HL-60/S4 (cell line): ENCODE data around the gene FJX1.
"Not testable (repeated sequence)": the region's sequence is repeated elsewhere in the genome, so short reads cannot be mapped to it uniquely, and the experiment has no call there.

ENCODE experiments used
- in situ Hi-C: fragments of 300-500 bp; cut with MboI; formaldehyde crosslinking; loops from 2 replicates; pipeline ENCODE4 v1.14.3; 2022; ENCODE audit warnings: low sequenced_read_pairs

Gene FJX1

DNA sequence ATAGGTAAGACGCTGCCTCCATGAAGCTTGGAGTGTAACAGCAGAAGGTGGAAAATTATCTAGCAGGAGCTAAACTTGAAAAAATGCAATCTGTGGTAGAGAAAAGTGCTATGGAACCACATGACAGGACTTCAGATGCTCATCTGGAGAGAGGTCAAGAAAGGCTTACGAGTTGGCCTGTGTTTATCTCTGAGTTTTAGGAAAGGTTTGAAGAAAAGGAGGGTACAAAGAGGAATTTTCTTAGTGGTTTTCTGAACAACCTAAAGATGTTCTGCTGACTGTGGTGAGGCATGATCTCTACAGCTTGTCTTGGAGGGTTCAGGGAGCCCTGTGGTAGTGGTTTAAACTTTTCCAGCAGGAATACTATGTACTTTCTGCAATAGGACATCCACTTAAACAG lies 8.2 kb downstream of the FJX1 start:
- in situ Hi-C loops, result no loop called here

DNA sequence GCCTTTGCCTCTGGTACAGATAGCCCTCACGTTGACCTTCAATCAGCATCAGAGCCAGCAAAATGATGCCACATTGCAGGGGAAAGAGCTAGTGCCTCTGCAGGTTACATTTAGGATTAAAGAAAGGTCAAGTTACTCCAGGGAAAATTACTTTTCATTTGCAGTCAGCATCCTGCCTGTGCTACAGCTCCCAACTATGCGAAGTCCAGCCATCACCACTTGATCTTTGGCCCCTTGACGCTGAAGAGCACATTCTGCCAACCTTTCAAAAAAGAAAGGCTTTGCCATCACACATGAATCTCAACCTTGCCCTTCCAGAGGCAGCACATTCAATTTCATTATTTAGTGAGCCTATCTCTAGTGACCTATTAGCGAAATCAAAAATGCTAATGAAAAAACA lies 11.3 kb downstream of the FJX1 start:
- in situ Hi-C loops, result no loop called here

DNA sequence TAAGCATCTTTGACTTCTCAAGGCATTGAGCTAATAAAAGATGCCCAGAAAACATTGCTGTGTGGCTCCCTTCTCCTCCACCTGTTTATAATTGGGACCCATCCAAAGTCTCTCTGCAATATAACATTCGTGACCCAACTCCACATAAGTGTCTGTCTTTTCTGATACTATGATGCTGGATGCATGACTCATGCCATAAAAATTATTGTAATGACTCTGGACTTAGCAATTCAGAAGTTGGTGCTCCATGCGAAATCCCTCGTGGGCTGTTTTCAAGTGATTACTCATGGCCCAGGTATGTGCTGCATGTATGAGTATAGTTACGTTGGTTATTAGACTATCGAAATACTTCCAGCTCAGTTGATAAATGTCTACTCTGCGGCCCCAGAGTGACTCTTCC lies 11.7 kb downstream of the FJX1 start:
- in situ Hi-C loops, result no loop called here

DNA sequence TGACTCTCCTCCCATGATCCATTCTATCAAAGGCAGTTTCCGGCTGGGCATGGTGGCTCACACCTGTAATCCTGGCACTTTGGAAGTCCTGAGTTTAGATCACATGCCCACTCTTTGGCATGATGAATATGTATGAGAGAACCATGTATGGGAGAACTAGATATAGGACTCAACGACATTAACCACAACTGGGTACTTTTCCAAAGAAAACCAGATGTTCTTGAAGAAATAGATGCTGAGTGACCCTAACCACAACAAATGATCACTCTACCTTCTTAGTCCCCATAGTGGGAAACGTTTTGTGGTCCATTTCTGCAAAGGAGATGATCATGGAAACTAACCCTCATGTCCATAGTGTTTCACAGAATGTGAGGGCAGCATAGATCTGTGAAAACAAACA lies 13.6 kb downstream of the FJX1 start:
- in situ Hi-C loops, result no loop called here

DNA sequence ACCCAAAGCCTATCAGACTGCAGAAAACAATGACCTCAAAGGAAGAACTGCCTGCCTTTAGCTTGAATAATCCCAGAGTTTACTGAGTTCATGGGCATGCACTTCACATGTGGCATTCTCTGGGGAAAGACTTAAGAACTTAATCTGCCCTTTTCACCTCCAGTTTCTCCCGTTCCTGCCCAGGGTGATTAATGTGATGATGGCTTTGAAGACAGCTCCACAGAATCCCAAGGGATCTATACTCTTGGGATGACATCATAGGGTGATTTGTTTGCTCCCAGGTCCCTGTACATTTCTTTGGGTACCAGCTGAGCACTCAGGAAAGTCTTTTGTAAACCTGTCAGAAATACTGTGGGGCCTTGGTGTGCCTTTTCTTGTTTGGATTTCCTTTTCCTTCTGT lies 14.0 kb downstream of the FJX1 start:
- in situ Hi-C loops, result no loop called here

DNA sequence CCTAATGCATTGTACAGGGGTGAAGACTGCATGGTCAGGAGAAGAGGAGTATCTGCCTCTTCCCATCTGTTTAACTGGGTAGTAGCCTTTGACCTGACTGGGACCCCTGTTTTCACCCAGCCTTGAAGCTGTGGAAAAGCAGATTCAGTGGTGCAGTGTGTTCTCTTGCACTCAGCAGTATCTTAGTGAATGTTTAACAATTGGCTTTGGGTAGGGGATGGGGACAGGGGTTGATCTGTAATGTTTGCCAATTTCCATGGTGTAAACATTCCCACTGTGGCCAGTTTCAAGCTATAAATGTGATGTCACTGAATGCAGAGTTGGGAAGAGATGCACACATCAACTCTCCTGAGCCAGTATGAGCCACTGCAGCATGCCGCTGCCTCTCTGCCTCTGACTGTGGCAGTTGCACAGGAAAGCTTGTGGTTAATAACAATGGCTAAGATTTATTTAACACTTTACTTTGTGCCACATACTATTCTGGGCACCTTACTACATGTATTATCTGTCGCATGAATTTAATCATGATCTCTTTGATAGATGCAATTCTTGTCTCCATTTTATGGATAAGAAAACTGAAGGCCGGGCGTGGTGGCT lies 15.7 kb downstream of the FJX1 start:
- in situ Hi-C loops, result no loop called here

DNA sequence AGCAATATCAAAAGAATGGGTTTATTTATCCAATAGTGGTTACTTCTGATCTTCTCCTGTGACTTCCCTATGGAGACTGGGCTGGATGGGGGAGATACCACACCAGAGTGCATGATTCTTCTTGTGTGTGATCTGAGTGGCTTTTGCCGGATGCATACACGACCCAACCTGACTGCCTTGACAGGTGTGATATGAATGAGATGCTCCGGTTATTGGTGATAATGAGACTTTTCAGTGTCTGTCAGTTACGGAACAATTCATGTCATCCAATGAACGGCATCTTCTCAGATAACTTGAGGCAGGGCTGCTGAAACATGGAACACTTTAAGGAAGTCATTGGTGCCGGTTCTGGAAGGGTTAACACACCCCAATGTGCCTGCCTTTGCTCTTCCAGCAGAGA lies 17.7 kb downstream of the FJX1 start:
- in situ Hi-C loops, result no loop called here

DNA sequence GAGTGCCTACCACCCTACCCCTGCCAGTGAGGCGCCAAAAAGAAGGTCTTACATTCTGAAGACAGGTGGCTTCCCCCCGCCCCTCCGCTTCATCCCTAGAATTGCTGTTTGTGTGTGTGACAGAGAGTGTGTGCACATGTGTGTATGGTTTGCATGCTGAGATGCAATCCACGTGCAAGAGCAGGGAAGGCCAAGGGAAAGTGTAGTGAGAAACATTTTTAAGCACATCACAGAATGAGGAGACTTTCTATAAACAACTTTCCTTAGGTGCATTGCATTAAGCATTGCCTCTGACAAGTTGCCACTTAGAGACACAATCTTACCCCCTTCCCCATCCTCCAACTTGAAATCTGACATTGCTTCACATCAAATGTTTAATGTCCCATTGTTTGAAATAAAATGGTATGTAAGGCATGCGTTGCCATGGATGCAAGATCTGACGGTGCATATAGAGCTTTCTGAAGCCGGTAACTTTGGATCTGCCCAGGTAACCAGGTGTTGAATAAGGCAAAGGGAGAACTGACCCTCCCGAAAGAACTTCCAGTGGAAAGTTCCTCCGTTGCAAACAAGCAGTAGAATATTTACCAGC lies 21.4 kb downstream of the FJX1 start:
- in situ Hi-C loops, result no loop called here

DNA sequence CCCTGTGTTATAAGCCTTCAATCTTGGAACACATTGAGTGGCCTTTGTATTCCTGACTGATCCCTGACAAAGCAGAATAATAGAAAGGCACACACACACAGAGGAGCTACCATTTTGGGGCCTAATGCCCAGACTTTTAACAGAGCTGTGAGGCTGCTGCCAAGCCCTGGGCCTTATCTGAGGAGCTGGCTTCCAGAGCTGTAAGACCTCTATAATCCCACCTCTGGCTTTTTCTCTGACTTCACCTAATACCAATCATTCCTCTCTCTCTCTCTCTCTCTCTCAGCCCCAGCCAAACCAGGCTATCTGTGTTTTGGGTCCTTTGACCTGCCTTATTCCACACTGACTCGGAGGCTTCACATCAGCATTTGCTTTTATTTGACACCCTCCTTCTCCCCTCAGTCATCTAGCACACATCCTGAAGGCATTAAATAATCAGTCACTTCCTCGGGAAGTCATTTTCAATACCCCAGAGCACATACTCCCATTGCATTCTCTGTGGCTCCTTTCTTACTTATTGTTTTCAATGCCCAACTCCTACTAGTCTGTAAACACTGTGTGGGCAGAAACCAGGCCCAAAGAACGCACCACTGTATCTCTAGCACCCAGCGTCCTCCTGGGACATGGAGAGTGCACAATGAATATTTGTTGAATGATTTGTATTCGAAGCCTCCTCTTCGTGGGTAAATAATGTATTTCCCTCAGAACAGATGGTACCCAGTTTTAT lies 23.1 kb downstream of the FJX1 start:
- in situ Hi-C loops, result no loop called here

DNA sequence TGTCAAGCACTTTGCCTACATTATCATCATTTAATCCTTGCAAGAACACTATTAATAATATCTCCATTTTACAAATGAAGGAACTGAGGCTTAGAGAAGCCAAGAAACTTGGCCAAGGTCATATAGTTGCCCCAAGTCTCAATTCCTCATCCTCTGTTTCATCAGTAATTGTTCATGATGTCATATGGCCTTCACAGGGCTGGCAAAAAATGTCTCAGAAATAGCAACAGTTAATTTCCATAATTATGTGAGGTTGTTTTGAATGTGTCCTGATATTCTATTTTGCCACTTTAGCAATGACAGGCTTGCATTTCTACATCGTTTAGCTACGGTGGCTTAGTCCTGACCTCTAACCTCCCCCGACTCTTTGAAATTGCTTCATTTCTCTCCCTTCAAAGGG lies 23.7 kb downstream of the FJX1 start:
- in situ Hi-C loops, result no loop called here

DNA sequence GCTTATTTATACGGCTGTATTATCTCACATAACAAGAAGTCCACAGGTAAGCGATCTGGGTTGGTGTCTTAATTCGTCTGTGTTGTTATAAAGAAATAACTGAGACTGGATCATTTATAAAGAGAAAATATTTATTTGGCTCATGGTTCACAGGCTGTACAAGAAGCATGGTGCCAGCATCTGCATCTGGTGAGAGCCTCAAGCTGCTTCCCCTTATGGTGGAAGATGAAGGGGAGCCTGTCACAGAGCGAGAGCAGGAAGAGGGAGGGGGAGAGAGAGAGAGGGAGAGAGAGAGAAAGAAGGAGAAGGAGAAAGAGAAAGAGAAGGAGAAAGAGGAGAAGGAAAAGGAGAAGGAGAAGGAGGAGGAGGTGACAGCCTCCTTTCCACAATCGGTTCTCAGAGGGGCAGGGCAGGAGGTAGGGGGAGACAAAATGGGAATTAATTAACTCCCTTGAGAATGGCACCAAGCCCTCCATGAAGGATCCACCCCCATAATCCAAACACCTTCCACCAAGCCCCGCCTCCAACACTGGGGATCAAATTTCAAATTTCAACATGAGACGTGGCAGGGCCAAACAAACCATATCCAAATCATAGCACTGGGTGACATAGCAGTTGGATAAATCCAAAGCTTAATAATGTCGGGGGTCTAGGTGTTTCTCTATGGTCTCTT lies 29.3 kb downstream of the FJX1 start:
- in situ Hi-C loops, result no loop called here

DNA sequence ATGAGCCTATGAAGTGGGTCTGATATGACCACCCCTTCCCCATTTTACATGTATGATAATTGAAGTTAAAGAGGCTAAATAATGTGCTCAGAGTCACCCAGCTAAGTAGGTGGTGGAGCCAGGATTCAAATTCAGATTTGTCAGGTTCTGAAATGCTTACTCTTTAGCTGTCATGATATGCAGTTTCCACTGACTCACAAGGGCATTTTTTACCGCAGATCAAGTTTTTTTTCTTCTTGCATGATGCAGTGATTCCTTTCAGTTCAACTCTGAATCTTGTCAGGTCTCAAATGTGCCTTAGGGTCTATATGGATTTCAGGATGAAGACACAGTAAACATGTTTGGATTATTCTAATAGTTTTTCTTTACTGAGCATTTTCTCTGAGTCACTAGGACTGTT lies 31.7 kb downstream of the FJX1 start:
- in situ Hi-C loops, result no loop called here

DNA sequence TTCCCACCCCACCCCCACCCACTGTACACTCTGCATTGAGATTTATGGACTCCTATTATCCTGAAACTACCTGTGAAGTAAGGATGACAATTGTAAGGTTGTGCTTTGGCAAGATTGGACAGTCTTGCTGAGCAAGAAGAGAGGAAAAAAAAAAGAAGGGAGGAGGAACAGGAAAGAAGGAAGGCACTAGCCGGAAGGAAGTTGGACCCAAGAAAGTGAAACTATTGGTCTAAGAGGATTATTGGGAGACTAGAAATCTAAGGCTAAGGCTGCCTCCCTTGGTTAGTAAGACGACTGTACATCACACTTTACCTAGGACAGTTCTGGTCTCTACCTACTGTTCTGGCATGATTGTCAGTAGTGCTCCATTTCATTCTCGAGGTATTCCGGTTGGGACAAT lies 32.2 kb downstream of the FJX1 start:
- in situ Hi-C loops, result no loop called here

DNA sequence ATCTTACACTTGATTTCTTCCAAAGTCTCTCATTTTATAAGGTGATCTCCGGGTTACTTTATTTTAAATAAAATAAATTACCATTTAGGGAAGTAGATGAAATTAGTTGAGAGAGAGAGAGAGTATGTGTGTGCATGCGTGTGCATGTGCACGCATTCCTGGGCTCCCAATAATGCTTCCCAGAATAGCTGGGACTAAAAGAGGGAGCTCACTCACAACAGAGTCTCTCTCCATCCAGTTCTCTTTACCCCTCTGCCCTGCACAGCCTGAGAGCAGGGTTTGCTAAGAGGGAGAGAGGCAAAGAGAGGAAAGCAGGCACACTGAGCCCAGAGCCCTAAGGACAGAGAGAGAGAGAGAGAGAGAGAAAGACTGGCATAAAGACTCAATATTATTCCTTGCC lies 33.0 kb downstream of the FJX1 start:
- in situ Hi-C loops, result no loop called here

DNA sequence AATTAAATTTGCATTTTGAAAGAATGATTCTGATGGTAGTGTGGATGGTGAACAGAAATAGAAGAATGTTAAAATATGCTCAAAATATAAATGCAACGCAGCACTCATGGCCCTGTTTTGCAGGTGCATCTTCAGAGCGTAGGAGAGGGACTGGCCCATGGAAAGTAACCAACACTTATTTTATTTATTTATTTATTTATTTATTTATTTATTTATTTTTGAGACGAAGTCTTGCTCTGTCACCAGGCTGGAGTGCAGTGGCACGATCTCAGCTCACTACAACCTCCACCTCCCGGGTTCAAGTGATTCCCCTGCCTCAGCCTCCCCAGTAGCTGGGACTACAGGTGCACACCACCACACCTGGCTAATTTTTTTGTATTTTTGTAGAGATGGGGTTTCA lies 34.5 kb downstream of the FJX1 start:
- in situ Hi-C loops, result not testable (repeated sequence)

DNA sequence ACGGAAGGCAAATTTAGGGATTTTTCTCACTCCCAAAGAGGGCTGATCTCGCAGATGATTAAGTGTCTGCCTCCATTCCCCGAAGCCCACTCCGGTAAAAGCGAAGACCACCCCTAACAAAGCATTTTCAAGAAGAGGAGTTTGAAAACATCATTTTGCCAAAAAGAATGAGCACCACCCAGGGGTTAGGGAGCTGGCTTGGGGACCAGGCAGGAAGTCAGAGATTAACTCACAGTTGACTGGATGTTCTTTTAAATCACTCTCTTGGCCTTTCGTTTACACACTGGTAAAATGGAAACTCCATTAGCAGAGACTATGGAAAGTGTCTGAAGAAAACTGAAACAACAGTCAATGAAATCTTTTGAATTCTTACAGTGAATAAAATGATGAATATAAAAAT lies 36.5 kb downstream of the FJX1 start:
- in situ Hi-C loops, result no loop called here

DNA sequence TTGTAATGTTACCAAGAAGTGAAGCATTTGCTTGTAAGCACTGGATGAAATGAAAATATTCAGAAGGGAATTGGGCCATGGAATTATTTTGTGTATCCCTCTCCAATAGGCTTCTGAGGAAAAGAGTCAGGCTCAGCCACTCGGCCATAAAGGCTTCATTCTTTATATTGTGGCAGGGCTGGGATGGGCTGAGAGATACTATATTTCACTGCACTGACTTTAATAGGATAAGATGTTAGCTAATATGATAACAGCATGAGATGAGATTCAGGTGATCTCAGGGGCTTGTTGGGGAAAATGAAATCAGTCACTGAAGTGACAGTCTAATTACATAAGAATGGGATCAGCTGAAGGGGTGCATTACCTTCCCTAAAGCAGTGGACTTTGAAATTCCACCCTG lies 37.0 kb downstream of the FJX1 start:
- in situ Hi-C loops, result no loop called here

DNA sequence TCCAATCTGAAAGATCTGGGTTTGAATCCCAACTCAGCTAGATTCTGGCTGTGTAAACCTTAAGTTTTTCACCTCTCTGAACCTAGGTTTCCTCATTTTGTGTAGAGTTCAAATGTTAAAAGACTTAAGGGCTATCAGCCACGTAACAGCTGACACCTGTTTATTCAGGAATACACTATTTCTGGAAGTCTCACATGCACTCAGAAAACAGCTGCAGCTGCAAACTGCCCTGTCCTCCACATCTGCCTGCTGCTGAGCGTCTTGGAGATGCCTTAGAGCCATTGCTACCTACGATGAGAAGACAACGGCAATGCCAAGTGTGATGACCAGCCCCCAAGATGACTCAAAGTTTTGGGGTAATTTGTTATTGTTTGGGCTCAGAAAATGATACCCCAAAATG lies 37.6 kb downstream of the FJX1 start:
- in situ Hi-C loops, result no loop called here

DNA sequence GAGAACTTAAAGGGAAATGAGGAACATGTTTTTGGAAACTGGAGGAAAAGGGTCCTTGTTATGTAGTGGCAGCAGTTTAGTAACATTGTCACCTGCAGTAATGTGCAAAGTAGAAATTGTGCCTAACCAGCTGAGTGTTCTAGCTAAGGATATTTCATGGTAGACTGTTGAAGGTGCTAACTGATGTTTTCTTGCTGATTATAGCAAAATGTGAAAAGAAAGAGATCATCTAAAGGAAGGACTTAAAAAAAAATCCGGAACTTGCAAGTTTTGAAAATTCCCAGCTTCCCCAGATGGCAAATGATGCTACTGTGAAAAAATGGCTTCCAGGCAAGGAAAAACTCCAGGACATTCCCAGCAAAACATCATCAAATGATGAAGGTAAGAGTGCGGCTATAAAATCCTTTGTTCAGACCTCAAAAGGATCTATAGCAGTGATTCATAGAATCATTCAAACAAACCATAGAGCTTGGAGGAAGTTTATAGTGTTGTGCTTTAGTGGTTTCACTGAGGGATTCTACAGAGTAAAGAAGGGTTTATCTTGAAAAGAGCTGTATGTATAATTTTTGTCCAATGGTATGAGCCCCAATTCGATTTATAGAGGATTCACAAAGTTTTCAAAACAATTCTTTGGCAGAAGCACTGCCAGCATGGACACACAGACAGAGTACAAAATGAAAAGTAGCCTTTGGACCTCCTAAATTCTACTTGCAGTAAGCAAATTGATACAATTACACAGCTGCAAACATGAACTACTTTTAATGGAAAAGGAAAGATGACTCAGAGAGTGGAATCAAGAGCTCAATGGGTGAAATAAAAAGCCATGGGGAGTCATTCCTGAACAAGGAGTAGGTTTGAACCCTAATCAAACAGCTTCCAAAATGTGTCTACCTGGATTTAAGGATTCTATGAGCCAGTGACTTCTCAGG lies 40.0 kb downstream of the FJX1 start:
- in situ Hi-C loops, result no loop called here

DNA sequence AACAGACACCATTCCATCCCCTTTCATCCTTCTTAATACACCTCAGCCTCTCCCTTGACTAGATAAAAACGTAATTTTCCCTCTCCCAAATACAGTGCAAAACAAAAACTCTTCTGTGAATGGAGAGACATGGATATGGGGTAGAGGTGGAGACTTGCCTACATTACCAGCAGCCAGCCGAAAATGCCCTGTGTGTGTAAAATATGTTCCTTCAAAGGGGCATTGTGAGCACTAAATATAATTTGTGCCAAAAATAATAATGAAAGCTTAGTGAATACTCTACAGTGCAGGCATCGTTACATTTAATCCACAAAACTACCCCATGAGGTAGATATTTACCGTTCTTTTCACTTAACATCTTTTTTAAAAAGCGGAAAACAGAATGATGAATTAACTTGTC lies 43.3 kb downstream of the FJX1 start:
- in situ Hi-C loops, result no loop called here

DNA sequence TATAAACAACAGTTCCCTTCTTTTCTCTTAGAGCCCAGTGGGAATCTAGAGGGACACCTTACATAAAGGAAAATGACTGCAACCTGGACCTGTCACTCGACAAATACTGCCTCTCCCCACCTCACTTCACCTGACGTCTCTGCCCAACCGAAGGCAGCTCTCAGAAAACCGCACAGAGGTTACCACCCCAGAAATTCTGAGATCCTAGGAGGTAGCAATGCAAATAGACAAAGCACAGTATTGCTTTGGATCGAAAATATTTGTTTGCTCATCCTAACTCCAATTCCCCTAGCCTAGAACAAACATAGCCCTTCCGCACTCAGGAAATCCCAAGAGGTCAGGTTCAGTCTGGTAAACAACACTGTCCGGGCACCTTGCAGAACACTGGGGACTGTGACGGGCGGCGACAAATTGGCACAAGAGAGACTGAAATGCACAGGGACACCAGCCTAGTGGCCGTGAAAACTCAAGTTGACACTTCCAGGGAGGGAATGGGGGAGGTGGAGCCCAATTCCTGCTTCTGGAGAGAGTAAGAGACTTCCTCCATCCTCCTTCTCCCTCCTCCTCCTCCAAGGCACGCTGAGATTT lies 43.9 kb downstream of the FJX1 start:
- in situ Hi-C loops, result no loop called here
